Peyer's patch (tissue), 4 donors: Measurements from ENCODE around the gene PRL. TPM values are rescaled to one million over a fixed set of nuclear protein-coding genes. Genes with fewer than 3 reads are reported as not detected.

Experiments
- DNase-seq, 3 donors: peaks; one replicate each; pipeline ENCODE4 v3.0.0-alpha.2; 2017 to 2019
- H3K27ac ChIP-seq, 4 donors: fragments of 200-600 bp; sonication (generic); one replicate each; pipeline ENCODE4 v1.5.1; 2016 to 2019
- H3K27me3 ChIP-seq, 2 donors: fragments of 200-600 bp; sonication (generic); one replicate each; pipeline ENCODE4 v1.5.1; 2019
- H3K36me3 ChIP-seq, 3 donors: fragments of 200-600 bp; sonication (generic); one replicate each; pipeline ENCODE4 v1.5.1; 2016 to 2019
- H3K4me1 ChIP-seq, 4 donors: fragments of 200-600 bp; sonication (generic); one replicate each; pipeline ENCODE4 v1.5.1; 2016 to 2019
- H3K4me3 ChIP-seq, 4 donors: fragments of 200-600 bp; sonication (generic); 1 replicate in 3 of 4; 2 replicates in 1 of 4; pipeline ENCODE4 v1.5.1; 2016 to 2019; ENCODE audit warnings: mild to moderate bottlenecking in 1 of 4
- H3K9me3 ChIP-seq, 4 donors: fragments of 200-600 bp; sonication (generic); one replicate each; pipeline ENCODE4 v1.5.1; 2016 to 2019; ENCODE audit warnings: mild to moderate bottlenecking in 1 of 4
- POLR2A ChIP-seq, 2 donors: fragments of 450-650 bp; IDR thresholded peaks; one replicate each; pipeline ENCODE4 v1.5.1; 2017; ENCODE audit warnings: antibody characterized with exemption in 2 of 2, mild to moderate bottlenecking in 2 of 2, moderate library complexity in 2 of 2
- total RNA-seq, 4 donors: library from RNA; depleted of rRNA; stranded (reverse); fragments of >200 nt; gene quantifications; one replicate each; pipeline ENCODE4 v1.1.0, GENCODE V29; 2016
- TF ChIP-seq, protein P1 (sequence below), 6 experiments: fragments of 450-650 bp in 4 of 6; fragments of 200-600 bp in 2 of 6; sonication (generic) in 1 of 6; IDR thresholded peaks; one replicate each; pipeline ENCODE4 v1.5.1; 2017 to 2019; ENCODE audit warnings: antibody characterized with exemption in 6 of 6, mild to moderate bottlenecking in 3 of 6, moderate library complexity in 1 of 6

PRL gene
- total RNA-seq, 4 donors from 2014 or later, result not detected

GRCh38 chr6:22306741-22307466 lies 10.1 kb upstream of the PRL start:
- DNase-seq, result no peak
- H3K9me3 ChIP-seq, result peaks cover 0 to 6% (median 0%) of the 10 kb centered on the region in 4 donors
- TF ChIP-seq POLR2A (IDR thresholded peaks at IDR 0.05), result no peak
- TF ChIP-seq, protein P1, sequence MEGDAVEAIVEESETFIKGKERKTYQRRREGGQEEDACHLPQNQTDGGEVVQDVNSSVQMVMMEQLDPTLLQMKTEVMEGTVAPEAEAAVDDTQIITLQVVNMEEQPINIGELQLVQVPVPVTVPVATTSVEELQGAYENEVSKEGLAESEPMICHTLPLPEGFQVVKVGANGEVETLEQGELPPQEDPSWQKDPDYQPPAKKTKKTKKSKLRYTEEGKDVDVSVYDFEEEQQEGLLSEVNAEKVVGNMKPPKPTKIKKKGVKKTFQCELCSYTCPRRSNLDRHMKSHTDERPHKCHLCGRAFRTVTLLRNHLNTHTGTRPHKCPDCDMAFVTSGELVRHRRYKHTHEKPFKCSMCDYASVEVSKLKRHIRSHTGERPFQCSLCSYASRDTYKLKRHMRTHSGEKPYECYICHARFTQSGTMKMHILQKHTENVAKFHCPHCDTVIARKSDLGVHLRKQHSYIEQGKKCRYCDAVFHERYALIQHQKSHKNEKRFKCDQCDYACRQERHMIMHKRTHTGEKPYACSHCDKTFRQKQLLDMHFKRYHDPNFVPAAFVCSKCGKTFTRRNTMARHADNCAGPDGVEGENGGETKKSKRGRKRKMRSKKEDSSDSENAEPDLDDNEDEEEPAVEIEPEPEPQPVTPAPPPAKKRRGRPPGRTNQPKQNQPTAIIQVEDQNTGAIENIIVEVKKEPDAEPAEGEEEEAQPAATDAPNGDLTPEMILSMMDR (IDR thresholded peaks at IDR 0.05), result no peak
- H3K36me3 ChIP-seq, result no peaks in the 10 kb centered on the region
- no peaks in the 10 kb centered on the region for H3K27me3 ChIP-seq
- no peak overlapping the region for H3K27ac ChIP-seq
- no peaks in the 10 kb centered on the region for H3K4me1 ChIP-seq
- H3K4me3 ChIP-seq, result no peak overlapping the region

- no peak overlapping the region for H3K4me3 ChIP-seq
- no peaks in the 10 kb centered on the region for H3K36me3 ChIP-seq
- no peaks in the 10 kb centered on the region for H3K4me1 ChIP-seq
- H3K9me3 ChIP-seq, result no peaks in the 10 kb centered on the region
- no peak for DNase-seq
- TF ChIP-seq, protein P1 (IDR thresholded peaks at IDR 0.05), result no peak
- TF ChIP-seq POLR2A (IDR thresholded peaks at IDR 0.05), result no peak
- H3K27me3 ChIP-seq, result no peaks in the 10 kb centered on the region
- no peak overlapping the region for H3K27ac ChIP-seq
These were observed 6.0 kb upstream of the PRL start for GRCh38 chr6:22302838-22303237.

- H3K27ac ChIP-seq, result no peak overlapping the region
These were observed 3.6 kb upstream of the PRL start for GRCh38 chr6:22300273-22300998.

GRCh38 chr6:22298475-22298890 lies 1.6 kb upstream of the PRL start:
- H3K27ac ChIP-seq, result no peak overlapping the region
- no peaks in the 10 kb centered on the region for H3K27me3 ChIP-seq
- no peaks in the 10 kb centered on the region for H3K9me3 ChIP-seq
- no peaks in the 10 kb centered on the region for H3K36me3 ChIP-seq
- H3K4me3 ChIP-seq, result no peak overlapping the region
- H3K4me1 ChIP-seq, result no peaks in the 10 kb centered on the region
- DNase-seq, result no peak
- TF ChIP-seq, protein P1 (IDR thresholded peaks at IDR 0.05), result no peak
- no peak for TF ChIP-seq POLR2A (IDR thresholded peaks at IDR 0.05)

More at GRCh38 chr6:22300273-22300998, 3.6 kb upstream of the PRL start:
- TF ChIP-seq, protein P1 (IDR thresholded peaks at IDR 0.05), result no peak
- TF ChIP-seq POLR2A (IDR thresholded peaks at IDR 0.05), result no peak
- H3K9me3 ChIP-seq, result no peaks in the 10 kb centered on the region
- H3K4me3 ChIP-seq, result no peak overlapping the region
- H3K27me3 ChIP-seq, result no peaks in the 10 kb centered on the region
- DNase-seq, result no peak
- no peaks in the 10 kb centered on the region for H3K36me3 ChIP-seq
- H3K4me1 ChIP-seq, result no peaks in the 10 kb centered on the region

DNA sequence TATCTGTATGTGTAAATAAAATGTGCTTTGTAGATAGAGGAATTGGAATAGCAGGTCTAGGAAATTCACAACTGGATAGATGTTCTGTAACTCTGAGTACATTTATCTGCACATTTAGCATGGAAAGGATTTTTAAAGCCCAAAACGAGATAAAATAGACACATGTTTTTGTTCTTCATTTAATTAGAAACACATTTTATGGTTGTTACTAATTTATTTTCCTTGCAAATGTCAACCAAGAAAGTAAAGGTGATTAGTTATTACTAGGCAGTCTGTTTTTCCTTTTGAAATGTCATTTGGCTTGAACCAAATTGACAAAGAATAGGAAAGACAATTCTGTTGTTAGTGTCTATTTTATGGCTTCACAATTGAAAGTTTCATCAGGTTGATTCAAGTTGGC lies 769 bp downstream of the PRL start:
- Histone ChIP-seq H3K36me3 (no peaks in the 10 kb centered on the region), H3K4me3 (no peak overlapping the region), H3K9me3 (no peaks in the 10 kb centered on the region), H3K27ac (no peak overlapping the region), H3K27me3 (no peaks in the 10 kb centered on the region), H3K4me1 (no peaks in the 10 kb centered on the region)
- no peak for DNase-seq
- TF ChIP-seq, protein P1 (IDR thresholded peaks at IDR 0.05), result no peak
- TF ChIP-seq POLR2A (IDR thresholded peaks at IDR 0.05), result no peak
